ENCODE results near the gene F8A1. TPM values are rescaled to one million over a fixed set of nuclear protein-coding genes. Genes with fewer than 3 reads are reported as not detected.
"Not testable (repeated sequence)": the region's sequence is repeated elsewhere in the genome, so short reads cannot be mapped to it uniquely, and the experiment has no call there.

The F8A1 gene
- 2.7 and 6.6 TPM in 2 replicates for total RNA-seq

DNA sequence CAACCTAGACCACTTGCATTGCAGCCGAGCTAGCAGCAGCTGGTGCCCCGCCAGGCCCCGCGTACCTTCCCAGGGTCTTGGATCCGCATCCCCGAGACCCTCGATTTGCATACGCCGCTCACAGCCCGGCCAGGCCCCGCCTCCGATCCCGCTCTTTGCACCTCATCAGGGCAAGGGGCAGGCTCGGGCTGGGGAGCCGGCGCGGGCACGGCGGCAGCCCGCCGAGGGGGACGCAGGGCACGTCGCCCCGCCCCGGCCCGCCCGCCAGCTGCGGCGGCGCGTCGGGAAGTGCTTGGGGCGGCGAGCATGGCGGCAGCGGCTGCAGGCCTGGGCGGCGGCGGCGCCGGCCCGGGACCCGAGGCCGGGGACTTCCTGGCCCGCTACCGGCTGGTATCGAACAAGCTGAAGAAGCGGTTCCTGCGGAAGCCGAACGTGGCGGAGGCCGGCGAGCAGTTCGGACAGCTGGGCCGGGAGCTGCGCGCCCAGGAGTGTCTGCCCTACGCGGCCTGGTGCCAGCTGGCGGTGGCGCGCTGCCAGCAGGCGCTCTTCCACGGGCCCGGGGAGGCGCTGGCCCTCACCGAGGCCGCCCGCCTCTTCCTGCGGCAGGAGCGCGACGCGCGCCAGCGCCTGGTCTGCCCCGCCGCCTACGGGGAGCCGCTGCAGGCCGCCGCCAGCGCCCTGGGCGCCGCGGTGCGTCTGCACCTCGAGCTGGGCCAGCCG lies at the start of gene F8A1:
Gene F8A1, plus strand, starts transcription at position 287 of the 720 bp plus-strand sequence. Its CDS starts 20 bp downstream, at position 307.
- DNase-seq, result not testable (repeated sequence)

DNA sequence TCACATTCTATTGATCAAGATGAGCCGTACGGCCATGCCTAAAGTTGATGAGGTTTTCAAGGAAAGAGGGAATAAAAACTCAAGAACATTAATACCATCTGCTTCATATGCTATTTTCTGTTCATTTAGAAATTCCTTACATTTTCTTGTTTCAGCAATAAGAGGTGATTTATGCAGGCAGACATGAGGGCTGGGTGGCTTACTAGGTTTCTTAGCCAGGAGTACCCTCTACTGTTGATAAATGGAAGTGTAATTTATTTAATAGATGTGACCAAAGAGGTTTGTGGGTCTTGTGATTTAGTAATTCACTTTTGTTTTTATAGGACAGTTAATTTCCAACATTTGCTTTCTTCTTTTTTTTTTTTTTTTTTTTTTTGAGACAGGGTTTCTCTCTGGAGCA lies 45.3 kb upstream of the F8A1 start:
- DNase-seq, result peak; percentile 73

DNA sequence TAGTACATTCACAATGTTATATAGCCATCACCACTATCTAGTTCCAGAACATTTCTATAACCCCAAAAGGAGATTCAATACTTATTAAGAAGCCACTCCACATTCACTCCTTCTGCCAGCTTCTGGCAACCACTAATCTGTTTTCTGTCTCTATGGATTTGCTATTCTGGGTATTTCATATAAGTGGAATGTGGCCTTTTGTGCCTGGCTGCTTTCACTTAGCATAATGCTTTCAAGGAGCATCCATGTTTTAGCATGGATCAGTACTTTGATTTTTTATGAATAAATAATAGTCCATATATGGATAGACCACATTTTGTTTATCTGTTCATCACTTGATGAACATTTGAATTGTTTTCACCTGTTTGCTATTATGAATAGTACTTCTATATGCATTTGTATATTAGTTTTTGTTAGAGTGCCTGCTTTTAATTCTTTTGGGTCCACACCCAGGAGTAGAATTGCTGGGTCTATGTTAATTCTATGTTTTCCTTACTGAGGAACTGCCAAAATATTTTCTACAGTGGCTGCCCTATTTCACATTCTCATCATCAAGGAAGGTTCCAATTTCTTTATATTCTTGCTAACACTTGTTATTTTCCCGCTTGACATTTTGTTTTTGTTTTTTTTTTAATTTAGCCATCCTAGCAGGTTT lies 35.1 kb upstream of the F8A1 start:
- no peak for DNase-seq

DNA sequence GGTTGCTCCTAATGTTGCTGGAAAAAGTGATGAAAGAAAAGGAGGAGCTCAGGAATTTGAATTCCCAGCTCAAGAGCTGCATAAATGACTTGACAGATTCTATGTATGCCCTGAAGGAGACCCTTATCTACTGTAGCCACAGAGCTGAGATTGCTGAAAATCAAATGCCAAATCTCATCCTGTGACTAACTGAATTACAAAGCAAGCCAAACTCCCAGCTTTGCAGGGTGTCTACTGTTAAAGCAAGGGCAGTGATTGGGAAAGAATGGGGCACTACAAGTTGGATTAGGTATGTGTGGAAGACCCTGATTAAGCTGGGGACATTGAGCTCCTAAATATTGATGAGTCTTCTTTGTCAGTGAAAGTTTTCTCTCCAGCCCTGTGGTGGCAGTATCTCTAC lies 30.9 kb upstream of the F8A1 start:
- no peak for DNase-seq

DNA sequence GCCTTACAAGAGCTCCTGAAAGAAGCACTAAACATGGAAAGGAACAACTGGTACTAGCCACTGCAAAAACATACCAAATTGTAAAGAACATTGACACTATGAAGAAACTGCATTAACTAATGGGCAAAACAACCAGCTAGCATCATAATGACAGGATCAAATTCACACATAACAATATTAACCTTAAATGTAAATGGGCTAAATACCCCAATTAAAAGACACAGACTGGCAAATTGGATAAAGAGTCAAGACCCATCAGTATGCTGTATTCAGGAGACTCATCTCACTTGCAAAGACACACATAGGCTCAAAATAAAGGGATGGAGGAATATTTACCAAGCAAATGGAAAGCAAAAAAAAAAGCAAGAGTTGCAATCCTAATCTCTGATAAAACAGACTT lies 17.6 kb upstream of the F8A1 start:
- DNase-seq, result not testable (repeated sequence)

DNA sequence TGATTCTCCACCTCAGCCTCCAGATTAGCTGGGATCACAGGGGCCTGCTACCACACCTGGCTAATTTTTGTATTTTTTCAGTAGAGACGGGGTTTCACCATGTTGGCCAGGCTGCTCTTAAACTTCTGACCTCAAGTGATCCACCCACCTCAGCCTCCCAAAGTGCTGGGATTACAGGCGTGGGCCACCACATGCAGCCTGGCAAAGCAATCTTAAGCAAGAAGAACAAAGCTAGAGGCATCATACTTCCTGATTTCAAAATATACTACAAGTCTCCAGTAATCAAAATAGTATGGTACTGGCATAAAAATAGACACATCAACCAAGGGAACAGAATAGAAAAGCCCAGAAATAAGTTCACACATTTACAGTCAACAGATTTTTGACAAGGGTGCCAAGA lies 12.8 kb upstream of the F8A1 start:
- DNase-seq, result no peak

DNA sequence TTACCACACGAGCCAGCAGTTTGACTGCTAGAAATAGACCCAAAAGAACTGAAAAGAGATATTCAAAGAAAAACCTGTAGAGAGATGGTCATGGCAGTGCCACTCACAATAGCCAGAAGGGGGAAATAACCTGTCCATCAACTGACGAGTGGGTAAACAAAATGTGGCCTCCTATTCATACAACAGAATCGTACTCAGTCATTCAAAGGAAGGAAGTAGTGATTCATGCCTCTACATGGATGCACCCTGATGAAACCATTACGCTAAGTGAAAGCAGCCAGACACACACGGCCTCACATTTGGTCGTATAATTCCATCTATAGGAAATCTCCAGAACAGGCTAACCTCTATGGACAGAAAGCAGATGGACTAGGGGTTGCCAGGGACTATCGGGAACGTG lies 2.1 kb upstream of the F8A1 start:
- DNase-seq, result not testable (repeated sequence)

DNA sequence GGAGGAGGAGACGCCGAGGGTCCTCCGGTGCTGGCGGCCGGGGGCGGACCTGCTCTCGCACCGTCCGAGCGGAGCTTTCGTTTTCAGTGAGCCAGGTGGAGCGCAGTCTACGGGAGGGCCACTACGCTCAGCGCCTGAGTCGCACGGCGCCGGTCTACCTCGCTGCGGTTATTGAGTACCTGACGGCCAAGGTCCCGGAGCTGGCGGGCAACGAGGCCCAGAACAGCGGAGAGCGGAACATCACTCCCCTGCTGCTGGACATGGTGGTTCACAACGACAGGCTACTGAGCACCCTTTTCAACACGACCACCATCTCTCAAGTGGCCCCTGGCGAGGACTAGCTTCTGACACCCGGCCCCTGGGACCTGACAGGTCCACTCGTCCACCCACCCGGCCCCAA lies 1.1 kb upstream of the F8A1 start:
- not testable (repeated sequence) for DNase-seq

DNA sequence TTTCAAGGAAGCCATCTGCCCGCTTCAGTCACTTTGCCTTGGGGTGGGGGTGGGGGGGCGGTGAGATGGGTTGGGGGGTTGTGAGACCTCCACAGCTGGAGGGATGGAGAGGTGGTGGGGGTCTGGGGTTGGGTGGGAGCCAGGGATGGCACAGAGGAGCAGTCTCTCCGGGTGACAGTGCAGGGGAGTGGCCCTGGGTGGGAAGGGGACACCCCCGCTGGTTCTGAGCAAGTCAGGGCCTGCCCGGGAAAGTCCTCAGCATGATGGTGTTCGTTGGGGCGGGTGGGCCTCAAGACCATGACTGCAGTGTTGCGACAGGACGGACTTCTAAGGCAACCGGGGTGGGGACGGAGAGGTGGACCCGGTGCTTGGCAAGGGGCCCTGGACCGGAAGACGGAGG lies 606 bp upstream of the F8A1 start:
- not testable (repeated sequence) for DNase-seq

DNA sequence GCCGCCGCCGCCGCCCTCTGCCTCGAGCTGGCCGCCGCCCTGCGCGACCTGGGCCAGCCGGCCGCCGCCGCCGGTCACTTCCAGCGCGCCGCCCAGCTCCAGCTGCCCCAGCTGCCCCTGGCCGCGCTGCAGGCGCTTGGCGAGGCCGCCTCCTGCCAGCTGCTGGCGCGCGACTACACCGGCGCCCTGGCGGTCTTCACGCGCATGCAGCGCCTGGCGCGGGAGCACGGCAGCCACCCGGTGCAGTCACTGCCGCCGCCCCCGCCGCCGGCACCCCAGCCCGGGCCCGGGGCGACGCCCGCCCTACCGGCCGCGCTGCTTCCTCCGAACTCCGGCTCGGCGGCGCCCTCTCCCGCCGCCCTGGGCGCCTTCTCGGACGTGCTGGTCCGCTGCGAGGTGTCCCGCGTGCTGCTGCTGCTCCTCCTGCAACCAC lies 650 bp downstream of the F8A1 start:
- not testable (repeated sequence) for DNase-seq

DNA sequence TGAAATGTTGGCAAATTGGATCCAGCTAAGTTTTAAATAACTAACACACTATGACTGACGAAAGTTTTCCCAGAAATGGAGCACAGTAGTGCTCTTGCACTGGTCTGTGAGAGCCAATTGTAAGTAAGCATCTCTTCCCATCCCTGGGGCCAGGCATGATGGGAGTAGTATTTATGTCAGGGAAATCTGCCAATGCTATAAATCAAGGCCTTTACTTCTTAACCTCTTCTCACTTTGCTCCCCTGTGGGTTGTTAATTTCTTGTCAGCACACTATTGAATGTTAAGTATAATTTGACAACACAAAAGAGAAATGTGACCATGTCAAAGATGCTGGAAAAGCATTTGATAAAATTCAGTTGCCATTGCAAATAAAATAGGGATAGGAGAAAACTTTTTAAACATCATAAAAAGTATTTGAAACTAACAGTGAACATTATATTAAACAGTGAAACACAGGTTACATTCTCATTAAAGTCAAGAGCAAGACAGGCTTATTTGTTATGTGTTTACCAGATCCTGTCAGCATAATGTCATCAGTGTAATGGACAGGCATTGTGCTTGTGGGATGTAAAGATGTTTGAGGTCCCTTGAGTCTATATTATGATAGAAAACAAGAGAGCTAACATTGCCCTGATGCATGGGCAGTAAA lies 5.0 kb downstream of the F8A1 start:
- DNase-seq, result no peak

DNA sequence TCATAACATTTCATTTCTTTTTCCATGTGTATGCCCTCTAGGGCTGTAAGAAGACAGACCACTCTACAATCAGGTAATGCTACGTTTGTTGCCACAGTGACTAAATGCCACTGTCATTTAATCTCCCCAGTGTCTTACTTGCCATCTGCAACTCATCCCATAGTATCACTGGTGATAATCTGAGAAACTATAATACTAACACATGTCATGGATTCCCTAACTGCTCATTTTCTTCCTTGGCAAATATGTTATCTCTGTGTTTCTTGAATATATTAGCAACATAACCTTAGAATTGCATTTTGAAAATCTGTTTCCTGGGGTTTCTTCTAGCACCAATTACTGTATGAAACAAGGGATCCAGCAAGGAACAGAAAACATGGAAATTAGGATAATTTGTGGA lies 6.1 kb downstream of the F8A1 start:
- DNase-seq, result no peak

DNA sequence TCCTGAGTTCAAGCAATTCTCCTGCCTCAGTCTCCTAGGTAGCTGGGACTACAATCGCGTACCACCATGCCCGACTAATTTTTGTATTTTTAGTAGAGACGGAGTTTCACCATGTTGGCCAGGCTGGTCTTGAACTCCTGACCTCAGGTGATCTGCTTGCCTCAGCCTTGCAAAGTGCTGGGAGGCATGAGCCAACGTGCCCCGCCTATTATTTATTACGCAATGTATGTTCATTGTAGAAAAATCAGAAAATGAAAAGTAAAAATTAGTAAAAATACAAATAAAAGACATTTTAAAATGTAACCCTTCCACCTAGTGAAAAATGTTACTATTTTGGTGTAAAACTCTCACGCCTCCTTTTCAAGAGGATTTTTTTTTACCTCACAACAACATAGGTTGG lies 14.2 kb downstream of the F8A1 start:
- DNase-seq, result no peak

DNA sequence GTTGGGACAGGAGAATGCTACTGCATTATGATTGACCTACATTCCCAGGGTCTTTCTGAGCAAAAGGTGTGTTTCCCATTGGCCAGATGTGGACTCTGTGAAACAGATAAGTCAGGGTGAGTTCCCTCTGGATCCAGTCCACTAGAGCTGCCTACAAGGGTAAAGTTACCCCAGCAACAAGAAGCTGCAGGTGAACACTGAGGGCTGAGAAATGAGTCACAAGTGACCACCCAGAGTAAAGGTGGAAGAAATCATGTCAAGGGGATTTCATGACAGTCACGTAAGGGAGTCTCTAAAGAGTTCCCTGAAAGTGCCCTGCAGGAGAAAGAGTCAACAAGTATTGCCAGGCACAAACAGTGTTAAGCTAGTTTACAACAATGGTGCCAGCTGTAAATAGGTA lies 16.3 kb downstream of the F8A1 start:
- no peak for DNase-seq

DNA sequence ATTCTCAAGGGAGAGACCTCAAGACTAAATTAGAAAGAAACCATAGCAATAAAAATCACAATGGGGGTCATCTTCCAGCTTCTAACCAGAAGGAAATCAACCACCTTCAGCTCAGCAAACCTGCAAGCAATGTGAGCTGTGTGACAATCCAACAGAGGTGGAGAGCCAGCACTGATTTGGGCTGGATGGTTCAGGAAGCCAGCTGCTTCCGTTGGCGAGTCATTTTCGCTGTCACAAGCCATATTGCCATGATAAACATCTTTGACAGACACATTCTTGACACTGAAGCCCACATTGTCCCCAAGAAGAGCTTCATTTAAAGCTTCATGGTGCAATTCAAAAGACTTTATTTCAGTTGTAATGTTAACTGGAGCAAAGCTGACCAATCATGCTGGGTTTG lies 22.7 kb downstream of the F8A1 start:
- DNase-seq, result peak; percentile 22

DNA sequence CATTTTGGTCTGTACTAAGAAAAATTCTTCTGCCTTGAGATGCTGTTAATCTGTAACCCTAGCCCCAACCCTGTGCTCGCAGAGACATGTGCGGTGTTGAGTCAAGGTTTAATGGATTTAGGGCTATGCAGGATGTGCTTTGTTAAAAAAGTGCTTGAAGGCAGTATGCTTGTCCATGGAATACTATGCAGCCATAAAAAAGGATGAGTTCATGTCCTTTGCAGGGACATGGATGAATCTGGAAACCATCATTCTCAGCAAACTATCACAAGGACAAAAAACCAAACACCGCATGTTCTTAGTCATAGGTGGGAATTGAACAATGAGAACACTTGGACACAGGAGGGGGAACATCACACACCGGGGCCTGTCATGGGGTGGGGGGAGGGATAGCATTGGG lies 23.9 kb downstream of the F8A1 start:
- DNase-seq, result not testable (repeated sequence)

DNA sequence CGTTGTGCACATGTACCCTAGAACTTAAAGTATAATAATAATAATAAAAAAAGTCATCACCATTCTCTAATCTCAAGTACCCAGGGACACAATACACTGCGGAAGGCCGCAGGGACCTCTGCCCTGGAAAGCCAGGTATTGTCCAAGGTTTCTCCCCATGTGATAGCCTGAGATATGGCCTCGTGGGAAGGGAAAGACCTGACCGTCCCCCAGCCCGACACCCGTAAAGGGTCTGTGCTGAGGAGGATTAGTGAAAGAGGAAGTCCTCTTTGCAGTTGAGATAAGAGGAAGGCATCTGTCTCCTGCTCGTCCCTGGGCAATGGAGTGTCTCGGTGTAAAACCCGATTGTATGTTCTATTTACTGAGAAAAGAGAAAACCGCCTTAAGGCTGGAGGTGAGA lies 24.4 kb downstream of the F8A1 start:
- DNase-seq, result not testable (repeated sequence)

DNA sequence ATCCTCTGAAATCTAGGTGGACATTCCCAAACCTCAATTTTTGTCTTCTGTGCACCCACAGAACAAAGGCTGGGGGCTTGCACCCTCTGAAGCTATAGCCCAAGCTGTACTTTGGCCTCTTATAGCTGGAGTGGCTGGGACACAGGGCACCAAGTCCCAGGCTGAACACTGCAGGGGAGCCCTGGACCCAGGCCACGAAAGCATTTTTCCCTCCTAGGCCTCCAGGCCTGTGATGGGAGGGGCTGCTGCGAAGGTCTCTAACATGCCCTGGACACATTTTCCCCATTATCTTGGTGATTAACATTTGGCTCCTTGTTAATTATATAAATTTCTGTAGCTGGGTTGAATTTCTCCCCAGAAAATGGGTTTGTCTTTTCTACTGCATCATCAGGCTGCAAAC lies 27.9 kb downstream of the F8A1 start:
- no peak for DNase-seq

DNA sequence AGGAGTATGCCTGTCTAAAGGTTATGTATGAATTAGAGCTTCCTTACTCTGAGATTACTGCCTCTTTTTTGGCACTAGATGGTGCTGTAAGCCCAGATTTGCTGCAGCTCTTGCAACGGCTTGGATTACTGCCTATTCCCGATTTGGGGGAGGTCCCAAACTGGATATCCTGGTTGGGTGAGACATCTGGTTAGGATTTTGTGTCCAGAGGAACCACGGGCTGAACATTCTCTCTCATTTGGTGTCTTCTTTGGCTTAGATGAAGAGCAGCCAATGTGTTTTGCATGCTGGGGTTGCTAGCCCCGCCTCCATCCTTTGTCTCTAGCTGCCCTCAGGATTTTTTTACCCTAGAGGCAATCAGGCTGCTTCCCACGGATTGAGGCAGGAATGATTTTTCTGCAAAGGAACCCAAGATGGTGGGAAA lies 31.9 kb downstream of the F8A1 start:
- peak; percentile 67 for DNase-seq

DNA sequence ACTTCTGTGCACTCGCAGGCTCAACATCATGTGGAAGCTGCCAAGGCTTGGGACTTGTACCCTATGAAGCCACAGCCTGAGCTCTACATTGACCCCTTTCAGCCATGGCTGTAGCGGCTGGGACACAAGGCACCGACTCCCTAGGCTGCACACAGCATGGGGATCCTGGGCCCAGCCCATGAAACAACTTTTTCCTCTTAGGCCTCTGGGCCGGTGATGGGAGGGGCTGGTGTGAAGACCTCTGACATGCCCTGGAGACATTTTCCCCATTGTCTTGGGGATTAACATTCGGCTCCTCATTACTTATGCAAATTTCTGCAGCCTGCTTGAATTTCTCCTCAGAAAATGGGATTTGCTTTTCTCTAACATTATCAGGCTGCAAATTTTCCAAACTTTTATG lies 38.6 kb downstream of the F8A1 start:
- DNase-seq, result not testable (repeated sequence)
